HepG2 (cell line): ENCODE measurements around the gene NDRG2. TPM values are rescaled to one million over a fixed set of nuclear protein-coding genes. Genes with fewer than 3 reads are reported as not detected.

Experiments used
- AGO2 ChIP-seq: fragments of 200-400 bp; formaldehyde crosslinking; optimal IDR thresholded peaks from 2 replicates; pipeline ENCODE3; 2017; ENCODE audit warnings: mild to moderate bottlenecking, low read depth, low read length, moderate library complexity
- CC2D1A ChIP-seq: sonication (generic); formaldehyde crosslinking; IDR thresholded peaks from 2 replicates; pipeline ENCODE4 v1.8.1; 2023; ENCODE audit warnings: mild to moderate bottlenecking, missing genetic modification reagents
- GATAD2A ChIP-seq: IDR thresholded peaks from 2 replicates; pipeline ENCODE4 v1.6.1; 2016
- GLI4 ChIP-seq: sonication (generic); formaldehyde crosslinking; IDR thresholded peaks from 2 replicates; pipeline ENCODE4 v1.5.1; 2020; ENCODE audit warnings: missing genetic modification reagents, mild to moderate bottlenecking, moderate library complexity, borderline replicate concordance
- HIC2 ChIP-seq: sonication (generic); formaldehyde crosslinking; IDR thresholded peaks from 2 replicates; pipeline ENCODE4 v1.9.0; 2022; ENCODE audit warnings: low read depth, missing genetic modification reagents
- IRF2 ChIP-seq: IDR thresholded peaks from 2 replicates; pipeline ENCODE4 v1.6.1; 2018; ENCODE audit warnings: missing genetic modification reagents, missing compliant biosample characterization
- IRX3 ChIP-seq: sonication (generic); formaldehyde crosslinking; IDR thresholded peaks from 2 replicates; pipeline ENCODE4 v1.8.1; 2023; ENCODE audit warnings: mild to moderate bottlenecking, low read depth, missing genetic modification reagents, borderline replicate concordance
- KMT2B ChIP-seq: IDR thresholded peaks from 2 replicates; pipeline ENCODE4 v1.6.1; 2016; ENCODE audit warnings: missing genetic modification reagents, missing compliant biosample characterization
- MBNL3 ChIP-seq: fragments of 250-450 bp; sonication (Bioruptor Pico); conservative IDR thresholded peaks from 2 replicates; pipeline ENCODE4 v1.8.0; 2022; ENCODE audit warnings: mild to moderate bottlenecking, inconsistent platforms
- MIER2 ChIP-seq: IDR thresholded peaks from 2 replicates; pipeline ENCODE4 v1.6.1; 2016; ENCODE audit warnings: missing biosample characterization, missing genetic modification reagents
- PHF21A ChIP-seq: sonication (generic); formaldehyde crosslinking; IDR thresholded peaks from 2 replicates; pipeline ENCODE4 v1.5.0; 2020; ENCODE audit warnings: mild to moderate bottlenecking, missing genetic modification reagents
- PLRG1 ChIP-seq: fragments of 450-650 bp; conservative IDR thresholded peaks from 2 replicates; pipeline ENCODE4 v1.6.1; 2016
- SNAPC2 ChIP-seq: sonication (generic); formaldehyde crosslinking; IDR thresholded peaks from 2 replicates; pipeline ENCODE4 v1.8.1; 2022; ENCODE audit warnings: mild to moderate bottlenecking, missing genetic modification reagents
- SOX13 ChIP-seq, 3 experiments: fragments of 450-650 bp in 1 of 3; sonication (generic) in 1 of 3; formaldehyde crosslinking in 1 of 3; IDR thresholded peaks in 2 of 3; conservative IDR thresholded peaks in 1 of 3; 2 replicates each; pipeline versions ENCODE4 v1.5.0 to v1.6.1; 2016 to 2020; ENCODE audit warnings: antibody characterized with exemption in 1 of 3, mild to moderate bottlenecking in 1 of 3, missing compliant biosample characterization in 1 of 3, missing genetic modification reagents in 1 of 3, moderate library complexity in 1 of 3
- SP4 ChIP-seq: sonication (generic); formaldehyde crosslinking; IDR thresholded peaks from 2 replicates; pipeline ENCODE4 v1.8.1; 2023; ENCODE audit warnings: mild to moderate bottlenecking, missing genetic modification reagents
- SRF ChIP-seq: IDR thresholded peaks from 2 replicates; pipeline ENCODE4 v1.6.1; 2011; ENCODE audit warnings: mild to moderate bottlenecking, low read depth, low read length, moderate library complexity
- TIGD3 ChIP-seq: sonication (generic); formaldehyde crosslinking; IDR thresholded peaks from 2 replicates; pipeline ENCODE4 v1.5.1; 2020; ENCODE audit warnings: mild to moderate bottlenecking, missing genetic modification reagents, borderline replicate concordance
- ZC3H4 ChIP-seq: sonication (generic); formaldehyde crosslinking; IDR thresholded peaks from 2 replicates; pipeline ENCODE4 v1.4.0; 2020; ENCODE audit warnings: missing genetic modification reagents, borderline replicate concordance
- ZEB1 ChIP-seq: IDR thresholded peaks from 2 replicates; pipeline ENCODE4 v1.6.1; 2012; ENCODE audit warnings: mild to moderate bottlenecking, low read depth, inconsistent platforms; ENCODE audit not compliant: insufficient replicate concordance
- ZFP36 ChIP-seq: fragments of 150-350 bp; IDR thresholded peaks from 2 replicates; pipeline ENCODE4 v1.6.1; 2018; ENCODE audit warnings: borderline replicate concordance, low read length, low read depth; ENCODE audit not compliant: partially characterized antibody
- ZNF225 ChIP-seq: sonication (generic); formaldehyde crosslinking; IDR thresholded peaks from 2 replicates; pipeline ENCODE4 v1.4.0; 2020; ENCODE audit warnings: mild to moderate bottlenecking, missing genetic modification reagents
- ZNF296 ChIP-seq: sonication (generic); formaldehyde crosslinking; conservative IDR thresholded peaks from 2 replicates; pipeline ENCODE4 v1.5.0; 2020; ENCODE audit warnings: mild to moderate bottlenecking, missing genetic modification reagents
- ZNF333 ChIP-seq: sonication (generic); formaldehyde crosslinking; IDR thresholded peaks from 2 replicates; pipeline ENCODE4 v1.4.0; 2020; ENCODE audit warnings: mild to moderate bottlenecking, missing genetic modification reagents, borderline replicate concordance
- ZNF354B ChIP-seq: sonication (generic); formaldehyde crosslinking; IDR thresholded peaks from 2 replicates; pipeline ENCODE4 v1.8.0; 2022; ENCODE audit warnings: mild to moderate bottlenecking, missing genetic modification reagents
- ZNF446 ChIP-seq: sonication (generic); formaldehyde crosslinking; IDR thresholded peaks from 2 replicates; pipeline ENCODE4 v1.5.0; 2020; ENCODE audit warnings: mild to moderate bottlenecking, missing genetic modification reagents
- ZNF607 ChIP-seq: sonication (generic); formaldehyde crosslinking; IDR thresholded peaks from 2 replicates; pipeline ENCODE4 v1.5.1; 2020; ENCODE audit warnings: missing genetic modification reagents, mild to moderate bottlenecking, borderline replicate concordance
- ZNF670 ChIP-seq: sonication (generic); formaldehyde crosslinking; IDR thresholded peaks from 2 replicates; pipeline ENCODE4 v1.8.0; 2022; ENCODE audit warnings: mild to moderate bottlenecking, missing genetic modification reagents, borderline replicate concordance
- ZNF672 ChIP-seq: sonication (generic); formaldehyde crosslinking; IDR thresholded peaks from 2 replicates; pipeline ENCODE4 v1.8.1; 2022; ENCODE audit warnings: missing genetic modification reagents
- ZNF781 ChIP-seq: sonication (generic); formaldehyde crosslinking; IDR thresholded peaks from 2 replicates; pipeline ENCODE4 v1.5.1; 2020; ENCODE audit warnings: borderline replicate concordance, mild to moderate bottlenecking, missing genetic modification reagents; ENCODE audit errors: not compliant biosample characterization
- polyA plus RNA-seq, 8 experiments: library from polyadenylated mRNA; depleted of rRNA in 3 of 8; stranded (reverse) in 7 of 8; unstranded in 1 of 8; fragments of >200 nt; fragmentation: Illumina TruSeq in 4 of 8; extraction: Trizol in 4 of 8; gene quantifications; 2 replicates each; pipeline versions ENCODE4 v1.2.1 to v1.2.3, GENCODE V29; 2011 to 2016; ENCODE audit warnings: low read depth in 4 of 8, missing spikeins in 1 of 8, mixed read lengths in 1 of 8; ENCODE audit not compliant: insufficient read depth in 1 of 8
- total RNA-seq, 5 experiments: library from RNA; depleted of rRNA; stranded (reverse); fragments of >200 nt; fragmentation: Illumina TruSeq; extraction: Trizol; gene quantifications; 2 replicates each; pipeline ENCODE4 v1.2.3, GENCODE V29; 2016; ENCODE audit warnings: low read depth in 1 of 5

The NDRG2 gene
- total and polyA plus RNA-seq, 2 of the 13 experiments (the other 11 are each of a cell fraction or from before 2014, with no cell fraction given) = 27.2 to 189 TPM

- TF ChIP-seq HIC2 (CRISPR knock-in tag) (no peak), PLRG1 (no peak), SRF (no peak), ZFP36 (no peak), IRF2 (peak; percentile 14; the same call in 1 of the 2 replicates), MIER2 (CRISPR knock-in tag) (no peak), PHF21A (CRISPR knock-in tag) (peak; percentile 93), GLI4 (CRISPR knock-in tag) (peak; percentile 70; the same call in 1 of the 2 replicates), KMT2B (CRISPR knock-in tag) (0 out of 2 replicates have a peak, but pooled peaks have one; percentile 6), ZEB1 (no peak), ZNF670 (CRISPR knock-in tag) (no peak), CC2D1A (no peak), MBNL3 (CRISPR knock-in tag) (no peak), ZC3H4 (no peak), ZNF333 (CRISPR knock-in tag) (peak; percentile 95; the same call in 1 of the 2 replicates), ZNF225 (CRISPR knock-in tag) (no peak; the same call in 1 of the 2 replicates), ZNF607 (peak; percentile 65), ZNF296 (CRISPR knock-in tag) (no peak), GATAD2A (CRISPR knock-in tag) (peak; percentile 62; the same call in 1 of the 2 replicates), SP4 (CRISPR knock-in tag) (peak; percentile 69; the same call in 1 of the 2 replicates), ZNF354B (CRISPR knock-in tag) (no peak), ZNF446 (no peak), ZNF672 (CRISPR knock-in tag) (no peak), TIGD3 (CRISPR knock-in tag) (no peak; the same call in 1 of the 2 replicates), IRX3 (no peak), AGO2 (no peak), SOX13 (IDR thresholded peaks at IDR 0.05) (no peak), SOX13 (CRISPR knock-in tag; conservative IDR thresholded peaks at IDR 0.05 in 1 of 2, IDR thresholded peaks at IDR 0.05 in 1 of 2) (peak in 1 of 2 experiments; percentile 30; a peak in 1 of 4 replicates), SNAPC2 (CRISPR knock-in tag) (no peak), ZNF781 (peak; percentile 39)
Observed at GRCh38 chr14:20970983-20971704, 53.7 kb downstream of the NDRG2 start (continued).
